SH-SY5Y (cell line): ENCODE data around the gene LTF.

Experiments used
- GATA2 ChIP-seq: IDR thresholded peaks from 2 replicates; pipeline ENCODE4 v1.6.1; 2011; ENCODE audit warnings: mild to moderate bottlenecking, low read depth, low read length
- GATA3 ChIP-seq: IDR thresholded peaks from 2 replicates; pipeline ENCODE4 v1.6.1; 2011; ENCODE audit warnings: low read depth, mild to moderate bottlenecking, low read length, moderate library complexity

DNA sequence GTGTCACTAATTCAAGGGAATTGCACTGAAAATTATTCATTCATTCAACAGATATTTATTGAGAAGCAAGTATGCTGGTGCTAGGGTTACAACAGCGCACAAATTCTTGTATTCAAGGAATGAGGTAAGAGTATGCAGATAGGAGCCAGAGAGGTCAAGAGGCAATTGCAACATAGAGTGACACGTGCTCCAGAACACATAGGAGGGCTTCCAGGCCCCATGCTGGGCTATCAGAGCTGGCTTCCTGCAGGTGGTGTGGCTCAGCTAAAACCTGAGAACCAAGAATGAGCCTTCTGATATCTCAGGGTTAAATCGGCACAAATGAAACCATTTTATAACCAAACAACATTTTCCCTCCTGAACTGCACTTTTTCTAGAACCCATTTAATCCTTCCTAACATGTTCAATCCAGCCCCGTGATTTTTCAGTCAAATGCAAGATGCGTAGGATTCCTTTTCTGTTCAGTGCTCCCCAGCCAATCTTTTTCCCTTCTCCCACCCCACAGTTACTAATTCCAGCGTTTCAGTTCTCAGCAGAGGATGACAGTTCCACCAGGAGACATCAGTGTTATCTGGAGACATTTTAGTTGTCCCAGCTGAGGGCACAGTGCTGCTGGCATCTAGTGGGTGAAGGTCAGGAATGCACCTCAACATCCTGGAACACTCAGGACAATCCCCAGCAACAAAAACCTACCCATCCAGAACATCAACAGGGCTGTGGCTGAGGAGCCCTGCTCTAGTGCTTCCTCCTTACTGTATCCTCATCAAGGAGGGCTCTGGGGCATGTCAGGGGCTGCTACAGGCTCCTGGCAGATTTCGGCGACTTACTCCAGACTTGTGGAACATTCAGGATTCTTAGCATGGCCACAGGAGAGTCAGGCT is 70.9 kb downstream of the LTF start:
- TF ChIP-seq GATA2 (no peak), GATA3 (no peak)
